MM.1S (cell line): ENCODE results near the gene PLTP.

Experiments used
- EZH2 ChIP-seq: fragments of 300-600 bp; sonication (generic); optimal IDR thresholded peaks from 2 replicates; pipeline ENCODE3; 2017; ENCODE audit warnings: low read depth, mild to moderate bottlenecking, antibody characterized with exemption, low read length, mixed read lengths
- EZH2phosphoT487 ChIP-seq: fragments of 300-600 bp; sonication (generic); IDR thresholded peaks from 2 replicates; pipeline ENCODE4 v1.6.1; 2018; ENCODE audit warnings: antibody characterized with exemption, low read length
- TF ChIP-seq, protein P1 (sequence below): fragments of 300-600 bp; sonication (generic); IDR thresholded peaks from 2 replicates; pipeline ENCODE4 v1.5.1; 2016; ENCODE audit warnings: antibody characterized with exemption, low read length, mixed read lengths

DNA sequence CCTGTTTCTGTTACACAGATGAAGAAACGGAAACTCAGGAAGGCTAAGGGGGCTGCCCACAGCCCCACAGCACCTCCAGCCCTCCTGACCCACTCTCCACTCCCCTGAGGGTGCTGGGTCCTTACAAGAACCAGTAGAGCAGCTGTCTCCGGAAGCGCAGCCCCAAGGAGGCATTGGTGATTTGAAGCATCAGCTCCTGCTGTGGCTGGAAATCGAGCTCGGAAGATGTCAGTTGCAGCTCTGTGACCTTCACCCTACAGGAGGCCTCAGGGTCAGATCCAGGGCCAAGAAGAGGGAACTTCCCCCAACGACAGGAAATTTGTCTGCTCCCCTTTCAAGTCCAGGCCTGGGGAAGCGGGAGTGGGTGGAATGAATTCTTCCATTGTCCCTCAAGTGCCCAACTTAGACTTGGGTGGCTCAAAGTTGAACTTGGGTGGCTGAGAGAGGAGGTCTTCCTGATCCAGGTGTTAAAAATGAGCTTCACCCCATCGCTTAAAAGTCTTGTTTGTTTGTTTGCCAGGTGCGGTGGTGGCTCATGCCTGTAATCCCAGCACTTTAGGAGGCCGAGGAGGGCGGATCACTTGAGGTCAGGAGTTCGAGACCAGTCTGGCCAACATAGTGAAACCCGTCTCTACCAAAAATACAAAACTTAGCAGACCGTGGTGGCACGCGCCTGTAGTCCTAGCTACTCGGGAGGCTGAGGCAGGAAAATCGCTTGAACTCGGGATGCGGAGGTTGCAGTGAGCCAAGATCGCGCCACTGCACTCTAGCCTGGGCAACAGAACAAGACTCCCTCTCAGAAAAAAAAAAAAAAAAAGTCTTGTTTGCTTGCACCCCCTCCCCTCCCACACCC is 1.9 kb downstream of the PLTP start:
- TF ChIP-seq, protein P1, sequence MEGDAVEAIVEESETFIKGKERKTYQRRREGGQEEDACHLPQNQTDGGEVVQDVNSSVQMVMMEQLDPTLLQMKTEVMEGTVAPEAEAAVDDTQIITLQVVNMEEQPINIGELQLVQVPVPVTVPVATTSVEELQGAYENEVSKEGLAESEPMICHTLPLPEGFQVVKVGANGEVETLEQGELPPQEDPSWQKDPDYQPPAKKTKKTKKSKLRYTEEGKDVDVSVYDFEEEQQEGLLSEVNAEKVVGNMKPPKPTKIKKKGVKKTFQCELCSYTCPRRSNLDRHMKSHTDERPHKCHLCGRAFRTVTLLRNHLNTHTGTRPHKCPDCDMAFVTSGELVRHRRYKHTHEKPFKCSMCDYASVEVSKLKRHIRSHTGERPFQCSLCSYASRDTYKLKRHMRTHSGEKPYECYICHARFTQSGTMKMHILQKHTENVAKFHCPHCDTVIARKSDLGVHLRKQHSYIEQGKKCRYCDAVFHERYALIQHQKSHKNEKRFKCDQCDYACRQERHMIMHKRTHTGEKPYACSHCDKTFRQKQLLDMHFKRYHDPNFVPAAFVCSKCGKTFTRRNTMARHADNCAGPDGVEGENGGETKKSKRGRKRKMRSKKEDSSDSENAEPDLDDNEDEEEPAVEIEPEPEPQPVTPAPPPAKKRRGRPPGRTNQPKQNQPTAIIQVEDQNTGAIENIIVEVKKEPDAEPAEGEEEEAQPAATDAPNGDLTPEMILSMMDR: no peak
- no peak for TF ChIP-seq EZH2
- TF ChIP-seq EZH2phosphoT487: no peak
